Naive thymus-derived CD8-positive, alpha-beta T cell (primary cell): ENCODE data around the gene SNX7. TPM values are rescaled to one million over a fixed set of nuclear protein-coding genes. Genes with fewer than 3 reads are reported as not detected.

ENCODE experiments used
- ATAC-seq, 2 donors: fragments of 150-1000 bp; cut with Tn5 transposase in 1 of 2; sonication (Bioruptor Pico), chemical (Tn5 transposase) in 1 of 2; 1 replicate in 1 of 2; 2 replicates in 1 of 2; pipeline ENCODE4 v1.10.0; 2021; ENCODE audit warnings: mild to moderate bottlenecking in 2 of 2, moderate library complexity in 2 of 2
- POLR2A ChIA-PET: fragments of 350-600 bp; sonication (Branson Sonifier 250); formaldehyde crosslinking; loops from one replicate; lab custom pipeline; 2021; ENCODE audit warnings: antibody characterized with exemption; lab: Charles Lee
- DNase-seq, 10 donors: peaks; one replicate each; pipeline versions ENCODE4 v3.0.0 to v3.0.0-alpha.2; 2020 to 2022
- H3K27ac Mint-ChIP-seq, 10 donors: one replicate each; pipeline ENCODE4 v1.8.0; 2020 to 2022; ENCODE audit warnings: mild to moderate bottlenecking in 10 of 10, mixed read lengths in 10 of 10, moderate library complexity in 4 of 10, inconsistent platforms in 1 of 10
- H3K27me3 Mint-ChIP-seq, 5 donors: one replicate each; pipeline ENCODE4 v1.8.0; 2021 to 2022; ENCODE audit warnings: mixed read lengths in 5 of 5
- H3K36me3 Mint-ChIP-seq, 3 donors: one replicate each; pipeline ENCODE4 v1.8.0; 2020 to 2022; ENCODE audit warnings: mixed read lengths in 3 of 3, mild to moderate bottlenecking in 2 of 3, inconsistent platforms in 1 of 3
- H3K4me1 Mint-ChIP-seq, 4 donors: one replicate each; pipeline ENCODE4 v1.8.0; 2021 to 2022; ENCODE audit warnings: mixed read lengths in 4 of 4
- H3K4me3 Mint-ChIP-seq, 10 donors: one replicate each; pipeline ENCODE4 v1.8.0; 2020 to 2022; ENCODE audit warnings: mild to moderate bottlenecking in 10 of 10, mixed read lengths in 10 of 10, moderate library complexity in 6 of 10, inconsistent platforms in 1 of 10
- H3K9me3 Mint-ChIP-seq, 9 donors: one replicate each; pipeline ENCODE4 v1.8.0; 2020 to 2022; ENCODE audit warnings: mixed read lengths in 9 of 9, mild to moderate bottlenecking in 3 of 9, inconsistent platforms in 1 of 9, moderate library complexity in 1 of 9
- polyA plus RNA-seq, 3 donors: library from polyadenylated mRNA; unstranded; fragments of 300-500 nt; fragmentation: Illumina TruSeq; gene quantifications; one replicate each; pipeline ENCODE4 v1.2.3, GENCODE V29; 2021
- total RNA-seq, 8 experiments: library from RNA in 2 of 8; stranded (reverse) in 2 of 8; gene quantifications; one replicate each; pipeline ENCODE4 v1.2.3 and lab custom pipeline; 2021 to 2026

SNX7 gene
- total and polyA plus RNA-seq, 5 experiments from 2014 or later, result 0.15 TPM; not detected in 4

DNA sequence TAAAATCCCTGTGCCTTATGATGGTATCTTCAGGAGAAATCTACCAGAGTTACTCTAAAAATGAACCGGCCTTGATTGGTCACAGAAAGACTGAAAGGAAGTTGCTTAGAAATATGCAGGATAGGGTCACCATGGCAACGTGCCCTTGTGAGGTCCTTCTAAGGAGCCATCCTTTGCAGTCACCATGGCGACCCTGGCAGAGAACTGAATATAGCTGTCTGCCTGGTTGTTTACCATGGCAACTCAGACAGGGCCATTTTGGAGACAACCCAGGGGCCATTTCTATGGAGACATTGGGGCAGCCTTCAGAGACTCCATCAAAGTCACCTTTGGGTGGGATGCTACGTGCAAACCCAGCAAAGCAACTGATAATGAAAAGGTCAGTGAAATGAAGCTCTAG is 43.0 kb downstream of the SNX7 start:
- Mint-ChIP-seq H3K36me3 (no peaks in the 10 kb centered on the region), H3K9me3 (no peaks in the 10 kb centered on the region), H3K4me3 (no peak overlapping the region), H3K27me3 (peaks cover 0 to 19% (median 3%) of the 10 kb centered on the region in 5 donors), H3K27ac (no peak overlapping the region), H3K4me1 (no peaks in the 10 kb centered on the region)
- DNase-seq (no peak), ATAC-seq (no peak)
- POLR2A ChIA-PET, result no interaction called here

DNA sequence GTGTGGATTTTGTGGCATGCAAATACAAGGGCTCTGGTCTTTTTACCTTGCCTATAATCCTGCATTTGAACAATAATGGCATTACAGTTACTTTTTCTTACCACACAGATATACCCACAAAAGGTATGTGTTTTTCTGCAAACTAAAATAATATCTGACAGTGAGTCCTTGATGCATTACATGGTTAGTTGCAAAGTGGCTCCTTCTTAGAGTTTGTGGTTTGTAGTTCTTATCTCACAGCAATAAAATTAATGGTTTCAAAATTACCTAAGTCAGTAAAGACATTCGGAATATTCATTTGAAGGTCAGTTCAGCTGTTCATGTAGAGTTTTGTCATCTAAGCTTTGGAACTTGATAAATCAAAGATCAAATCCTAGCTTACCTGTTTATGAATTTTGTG is 43.5 kb downstream of the SNX7 start:
- DNase-seq (no peak), ATAC-seq (no peak)
- POLR2A ChIA-PET, result no interaction called here
- H3K27me3 Mint-ChIP-seq, result peaks cover 0 to 19% (median 3%) of the 10 kb centered on the region in 5 donors
- no peak overlapping the region for H3K27ac Mint-ChIP-seq
- H3K36me3 Mint-ChIP-seq, result no peaks in the 10 kb centered on the region
- no peaks in the 10 kb centered on the region for H3K4me1 Mint-ChIP-seq
- no peak overlapping the region for H3K4me3 Mint-ChIP-seq
- H3K9me3 Mint-ChIP-seq, result no peaks in the 10 kb centered on the region

DNA sequence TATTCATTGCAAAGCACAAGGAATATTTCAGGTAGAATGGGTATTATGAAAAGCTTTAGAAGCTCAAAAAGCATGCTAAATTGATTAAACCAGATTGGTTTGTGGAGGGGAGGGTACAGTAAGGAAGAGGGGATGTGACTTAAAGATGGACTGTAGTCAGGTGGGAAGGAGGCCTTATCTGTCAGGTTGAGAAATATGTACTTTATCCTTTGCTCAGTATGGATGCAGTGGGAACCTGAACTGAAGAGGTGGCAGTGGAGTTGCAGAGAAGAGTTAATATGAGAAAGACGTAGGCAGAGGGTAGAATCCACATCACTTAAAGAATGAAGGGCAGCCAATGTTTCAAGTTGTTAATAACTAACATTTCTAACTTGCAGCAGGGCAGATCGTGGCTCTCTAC is 44.1 kb downstream of the SNX7 start:
- POLR2A ChIA-PET, result no interaction called here
- no peaks in the 10 kb centered on the region for H3K36me3 Mint-ChIP-seq

DNA sequence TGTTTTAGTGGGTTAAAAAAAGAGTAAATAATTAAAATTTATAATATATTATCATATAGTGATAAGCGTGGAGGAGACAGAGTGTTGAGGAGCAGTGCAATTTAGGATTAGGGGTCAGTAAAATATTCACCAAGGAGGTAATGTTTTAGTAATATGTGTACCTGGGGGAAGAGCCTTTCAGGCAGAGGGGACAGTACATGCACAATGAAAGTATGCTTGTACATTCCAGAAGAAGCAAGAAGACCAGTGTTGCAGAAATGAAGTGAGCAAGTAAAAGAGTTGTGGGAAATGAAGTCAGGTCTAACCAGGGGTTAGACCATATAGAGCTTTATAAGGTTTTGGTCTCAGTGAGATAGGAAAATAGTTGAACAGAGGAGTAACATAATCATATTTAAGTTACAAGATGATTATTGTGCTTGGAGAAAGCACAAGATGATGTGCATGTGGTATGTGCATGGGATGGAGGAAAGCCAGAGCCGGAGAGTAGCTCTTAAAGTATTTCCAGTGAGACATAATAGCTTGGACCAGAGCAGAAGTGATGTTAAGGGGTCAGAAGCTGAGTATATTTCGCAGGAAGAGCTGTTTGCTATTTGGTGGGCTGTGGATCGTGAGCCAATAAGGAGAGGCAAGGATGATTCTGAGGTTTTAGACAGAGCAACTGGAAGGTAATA is 44.8 kb downstream of the SNX7 start:
- Mint-ChIP-seq H3K4me3 (no peak overlapping the region), H3K27me3 (peaks cover 0 to 19% (median 3%) of the 10 kb centered on the region in 5 donors), H3K9me3 (no peaks in the 10 kb centered on the region), H3K36me3 (no peaks in the 10 kb centered on the region), H3K27ac (no peak overlapping the region), H3K4me1 (no peaks in the 10 kb centered on the region)
- DNase-seq (no peak), ATAC-seq (no peak)
- POLR2A ChIA-PET, result no interaction called here

More for the DNA sequence above, 44.1 kb downstream of the SNX7 start:
- no peak for ATAC-seq
- Mint-ChIP-seq H3K4me3 (no peak overlapping the region), H3K9me3 (no peaks in the 10 kb centered on the region), H3K27me3 (peaks cover 0 to 19% (median 3%) of the 10 kb centered on the region in 5 donors), H3K27ac (no peak overlapping the region), H3K4me1 (no peaks in the 10 kb centered on the region)
- no peak for DNase-seq

DNA sequence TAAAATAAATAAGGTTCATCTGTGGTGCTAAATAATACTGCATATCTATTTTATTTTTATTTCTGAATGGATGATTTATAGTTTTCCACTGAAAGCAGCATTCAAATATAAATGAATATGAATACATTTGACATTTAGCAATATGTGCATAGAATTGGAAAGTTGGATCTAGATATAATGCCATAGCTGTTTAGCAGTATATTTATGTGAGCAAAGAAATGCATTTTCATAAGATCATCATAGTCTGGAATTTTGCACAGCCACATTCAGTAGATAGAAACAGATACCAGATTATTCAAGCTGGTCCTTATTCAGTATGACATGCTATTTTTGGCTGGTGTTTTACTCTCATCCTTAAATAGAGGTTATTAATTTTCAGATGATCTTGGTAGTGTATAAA is 46.0 kb downstream of the SNX7 start:
- Mint-ChIP-seq H3K36me3 (no peaks in the 10 kb centered on the region), H3K9me3 (peaks cover 0 to 8% (median 0%) of the 10 kb centered on the region in 9 donors), H3K4me3 (no peak overlapping the region), H3K27ac (no peak overlapping the region), H3K27me3 (peaks cover 3 to 19% (median 3%) of the 10 kb centered on the region in 5 donors), H3K4me1 (no peaks in the 10 kb centered on the region)
- POLR2A ChIA-PET, result no interaction called here
- ATAC-seq, result no peak
- no peak for DNase-seq

DNA sequence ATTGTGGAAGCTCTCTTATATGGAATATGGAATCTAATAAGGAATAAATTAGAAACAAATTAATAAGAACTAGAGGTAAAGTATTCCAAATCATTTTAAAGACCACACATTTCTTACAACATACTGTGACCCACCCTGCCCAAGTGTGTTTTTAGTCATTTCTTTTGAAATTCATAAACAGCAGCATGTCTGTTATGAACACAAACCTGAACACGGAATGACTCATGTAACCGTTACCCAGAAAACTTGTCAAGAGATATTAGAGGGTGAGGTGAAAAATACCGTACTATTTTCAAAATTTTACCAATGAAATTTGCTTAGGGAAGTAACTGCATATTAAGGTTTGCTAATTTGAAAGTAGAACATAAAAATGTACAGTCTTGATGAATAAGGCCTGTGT is 48.4 kb downstream of the SNX7 start:
- H3K36me3 Mint-ChIP-seq, result no peaks in the 10 kb centered on the region
- DNase-seq, result no peak
- no peak for ATAC-seq
- H3K9me3 Mint-ChIP-seq, result peaks cover 0 to 11% (median 0%) of the 10 kb centered on the region in 9 donors
- H3K4me3 Mint-ChIP-seq, result no peak overlapping the region
- H3K27ac Mint-ChIP-seq, result no peak overlapping the region
- H3K4me1 Mint-ChIP-seq, result no peaks in the 10 kb centered on the region
- POLR2A ChIA-PET, result no interaction called here
- H3K27me3 Mint-ChIP-seq, result peaks cover 0 to 19% (median 3%) of the 10 kb centered on the region in 5 donors

DNA sequence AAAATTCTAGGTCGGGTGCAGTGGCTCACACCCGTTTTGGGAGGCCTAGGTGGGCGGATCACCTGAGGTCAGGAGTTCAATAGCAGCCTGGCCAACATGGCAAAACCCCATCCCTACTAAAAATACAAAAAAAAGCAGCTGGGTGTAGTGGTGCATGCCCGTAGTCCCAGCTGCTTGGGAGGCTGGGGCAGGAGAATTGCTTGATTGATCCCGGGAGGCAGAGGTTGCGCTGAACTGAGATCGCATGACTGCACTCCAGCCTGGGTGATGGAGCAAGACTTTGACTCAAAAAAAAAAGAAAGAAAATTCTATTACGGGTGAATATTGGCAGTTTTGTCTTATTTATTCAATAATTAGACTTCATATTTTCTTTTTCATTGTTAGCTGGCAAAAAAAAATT is 62.1 kb downstream of the SNX7 start:
- no peaks in the 10 kb centered on the region for H3K36me3 Mint-ChIP-seq
- no peak overlapping the region for H3K4me3 Mint-ChIP-seq
- no peaks in the 10 kb centered on the region for H3K4me1 Mint-ChIP-seq
- H3K27ac Mint-ChIP-seq, result no peak overlapping the region
- peaks cover 0 to 8% (median 6%) of the 10 kb centered on the region in 5 donors for H3K27me3 Mint-ChIP-seq
- H3K9me3 Mint-ChIP-seq, result peaks cover 0 to 10% (median 5%) of the 10 kb centered on the region in 9 donors
- ATAC-seq (no peak), DNase-seq (no peak)
- POLR2A ChIA-PET, result no interaction called here

DNA sequence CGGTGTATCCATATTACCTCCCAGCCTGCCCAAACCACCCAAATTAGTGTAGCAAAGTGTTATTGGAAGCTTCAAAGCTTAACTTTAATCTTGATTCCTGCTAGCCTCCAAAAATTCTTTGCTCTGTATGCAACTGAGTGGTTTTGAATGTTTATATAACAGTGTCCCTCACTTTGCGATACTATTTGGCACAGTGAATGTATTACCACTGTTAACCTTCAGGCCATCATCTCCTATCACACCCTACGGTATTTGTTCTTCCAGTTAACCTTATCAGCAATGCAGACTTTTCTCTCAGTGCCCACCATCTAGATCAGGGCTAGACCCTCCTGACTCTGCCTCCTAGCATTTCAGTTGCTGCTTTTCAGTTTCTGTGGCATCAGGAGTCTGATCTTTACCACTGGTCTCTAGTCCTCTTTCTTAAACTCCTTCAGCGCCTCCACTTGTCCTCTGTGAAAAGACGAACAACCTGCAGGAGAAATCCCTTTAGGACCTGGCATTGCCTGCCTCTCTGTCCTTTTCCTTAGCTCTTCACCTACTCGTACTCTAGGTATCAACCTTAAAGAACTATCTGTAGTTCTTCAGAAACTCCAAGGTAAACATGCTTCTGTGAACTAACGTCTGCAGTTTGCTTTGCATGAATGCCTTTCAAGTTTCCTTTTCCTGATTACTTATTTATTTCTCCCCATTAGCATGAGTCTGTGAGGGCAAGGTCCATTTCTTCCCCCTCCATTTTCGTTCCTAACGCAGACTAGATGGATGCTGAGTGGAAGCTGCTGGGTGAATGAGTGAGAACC is 71.7 kb downstream of the SNX7 start:
- ATAC-seq (no peak), DNase-seq (no peak)
- H3K4me3 Mint-ChIP-seq, result no peak overlapping the region
- peaks cover 0 to 4% (median 0%) of the 10 kb centered on the region in 9 donors for H3K9me3 Mint-ChIP-seq
- no peaks in the 10 kb centered on the region for H3K36me3 Mint-ChIP-seq
- POLR2A ChIA-PET, result no interaction called here
- H3K4me1 Mint-ChIP-seq, result no peaks in the 10 kb centered on the region
- no peak overlapping the region for H3K27ac Mint-ChIP-seq
- peaks cover 8 to 31% (median 22%) of the 10 kb centered on the region in 5 donors for H3K27me3 Mint-ChIP-seq

DNA sequence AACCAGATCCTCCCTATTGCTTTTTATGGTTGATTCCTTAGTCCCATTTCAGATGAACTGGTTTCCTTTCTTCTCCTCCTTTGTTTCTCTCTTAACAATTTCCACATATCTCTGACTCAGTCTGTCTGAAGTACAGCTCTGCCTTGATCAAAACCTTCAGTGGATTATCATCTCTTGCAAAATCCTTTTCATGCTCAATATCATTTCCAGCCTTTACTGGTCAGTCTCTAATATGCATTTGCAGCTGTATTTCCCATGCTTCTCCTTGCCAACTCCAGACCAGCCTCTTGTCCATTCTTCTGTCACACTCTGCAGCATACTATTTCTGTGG is 72.2 kb downstream of the SNX7 start:
- H3K27ac Mint-ChIP-seq, result no peak overlapping the region
- H3K9me3 Mint-ChIP-seq, result peaks cover 0 to 2% (median 0%) of the 10 kb centered on the region in 9 donors
- peaks cover 10 to 31% (median 20%) of the 10 kb centered on the region in 5 donors for H3K27me3 Mint-ChIP-seq
- ATAC-seq (no peak), DNase-seq (no peak)
- no peak overlapping the region for H3K4me3 Mint-ChIP-seq
- POLR2A ChIA-PET, result no interaction called here
- H3K4me1 Mint-ChIP-seq, result no peaks in the 10 kb centered on the region
- no peaks in the 10 kb centered on the region for H3K36me3 Mint-ChIP-seq

DNA sequence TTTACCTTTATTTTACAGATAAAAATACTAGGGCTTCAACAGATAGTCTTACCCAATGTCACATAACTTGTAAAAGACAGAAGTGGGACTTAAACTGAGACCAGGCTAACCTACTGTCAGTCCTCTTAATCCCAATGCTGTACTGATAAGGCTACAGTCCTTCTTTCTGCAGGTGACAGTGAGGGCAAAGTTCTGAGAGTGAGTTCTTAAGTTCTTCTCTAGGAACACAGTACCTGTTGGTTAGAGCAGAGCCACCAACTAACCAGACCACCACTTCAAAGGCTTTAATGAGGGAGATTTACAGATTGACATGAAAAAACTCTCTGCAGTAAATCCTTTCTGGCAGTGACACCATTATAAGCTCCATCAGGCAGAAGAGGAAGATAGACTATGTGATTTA is 74.2 kb downstream of the SNX7 start:
- POLR2A ChIA-PET, result no interaction called here
- H3K27ac Mint-ChIP-seq, result no peak overlapping the region
- H3K36me3 Mint-ChIP-seq, result no peaks in the 10 kb centered on the region
- H3K4me1 Mint-ChIP-seq, result no peaks in the 10 kb centered on the region
- H3K9me3 Mint-ChIP-seq, result no peaks in the 10 kb centered on the region
- peaks cover 12 to 41% (median 19%) of the 10 kb centered on the region in 5 donors for H3K27me3 Mint-ChIP-seq
- ATAC-seq (no peak), DNase-seq (no peak)
- no peak overlapping the region for H3K4me3 Mint-ChIP-seq

DNA sequence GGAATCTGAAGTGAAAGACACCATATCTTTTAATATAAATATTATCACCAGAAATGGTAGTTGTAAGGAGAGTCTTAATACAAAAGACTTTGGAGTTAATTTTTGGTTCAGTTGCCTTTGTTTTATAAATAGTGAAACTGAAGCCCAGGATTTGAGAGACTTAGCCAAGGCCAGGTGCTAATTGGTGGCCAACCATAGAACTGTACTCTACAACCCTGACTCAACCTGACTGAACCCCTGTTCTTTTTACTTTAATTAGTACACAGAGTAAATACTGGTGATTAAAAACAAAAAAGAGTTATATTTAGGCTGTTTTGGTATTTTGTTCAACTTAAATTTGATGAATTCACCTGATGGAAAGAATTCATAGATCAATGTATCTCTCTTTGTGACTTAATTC is 76.3 kb downstream of the SNX7 start:
- POLR2A ChIA-PET, result no interaction called here
- Mint-ChIP-seq H3K36me3 (no peaks in the 10 kb centered on the region), H3K9me3 (no peaks in the 10 kb centered on the region), H3K4me3 (no peak overlapping the region), H3K27me3 (peaks cover 14 to 41% (median 19%) of the 10 kb centered on the region in 5 donors), H3K4me1 (no peaks in the 10 kb centered on the region), H3K27ac (no peak overlapping the region)
- ATAC-seq (no peak), DNase-seq (no peak)

DNA sequence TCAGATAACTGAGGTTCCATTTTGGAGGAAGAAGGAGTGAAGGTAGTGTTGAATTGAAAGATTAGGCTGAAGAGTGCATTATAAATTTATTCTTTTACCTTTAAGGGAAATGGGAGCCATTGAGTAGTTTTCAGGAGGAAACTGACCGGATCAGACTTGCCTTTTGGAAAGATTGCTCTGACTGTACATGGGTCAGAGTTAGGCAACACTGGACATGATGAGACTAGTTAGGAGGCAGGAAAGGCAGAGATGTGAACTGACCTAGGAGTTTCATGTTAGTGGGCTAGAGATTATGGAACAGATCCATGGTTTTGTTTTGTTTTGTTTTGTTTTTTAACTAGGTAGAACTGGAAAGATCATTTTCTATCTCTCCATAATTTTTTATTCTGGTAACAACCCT is 78.2 kb downstream of the SNX7 start:
- H3K27ac Mint-ChIP-seq, result no peak overlapping the region

DNA sequence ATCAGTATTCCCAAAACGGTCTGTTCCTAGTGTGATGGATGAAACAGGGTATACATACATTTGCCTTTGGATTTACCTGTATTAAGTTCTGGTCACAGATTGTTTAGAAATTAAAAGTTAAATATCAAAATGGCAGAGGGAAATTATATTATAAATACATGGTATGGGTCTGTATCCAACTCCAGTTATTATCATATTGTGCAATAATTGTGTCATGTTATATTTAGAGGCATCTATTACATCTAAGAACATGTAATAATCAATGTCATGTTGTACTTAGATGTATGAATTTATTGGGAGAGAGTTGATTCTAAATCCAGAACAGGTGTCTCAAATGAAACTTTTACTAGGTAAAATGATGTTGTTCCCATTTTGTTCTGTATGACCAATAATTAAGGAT is 79.6 kb downstream of the SNX7 start:
- no peak for ATAC-seq
- H3K27ac Mint-ChIP-seq, result no peak overlapping the region
- H3K9me3 Mint-ChIP-seq, result no peaks in the 10 kb centered on the region
- H3K36me3 Mint-ChIP-seq, result no peaks in the 10 kb centered on the region
- POLR2A ChIA-PET, result no interaction called here
- DNase-seq, result no peak
- H3K4me1 Mint-ChIP-seq, result no peaks in the 10 kb centered on the region
- H3K4me3 Mint-ChIP-seq, result no peak overlapping the region
- peaks cover 11 to 20% (median 14%) of the 10 kb centered on the region in 5 donors for H3K27me3 Mint-ChIP-seq

More for the DNA sequence above, 78.2 kb downstream of the SNX7 start:
- Mint-ChIP-seq H3K36me3 (no peaks in the 10 kb centered on the region), H3K27me3 (peaks cover 10 to 22% (median 14%) of the 10 kb centered on the region in 5 donors), H3K4me3 (no peak overlapping the region), H3K9me3 (no peaks in the 10 kb centered on the region), H3K4me1 (no peaks in the 10 kb centered on the region)
- ATAC-seq (no peak), DNase-seq (no peak)
- POLR2A ChIA-PET, result no interaction called here
